ENCODE measurements around the gene FLRT2. TPM values are rescaled to one million over a fixed set of nuclear protein-coding genes. Genes with fewer than 3 reads are reported as not detected.

Gene FLRT2
- total and polyA plus RNA-seq, 2 of the 4 experiments (the other 2 are of a cell fraction), result 10.2 to 13.1 TPM

DNA sequence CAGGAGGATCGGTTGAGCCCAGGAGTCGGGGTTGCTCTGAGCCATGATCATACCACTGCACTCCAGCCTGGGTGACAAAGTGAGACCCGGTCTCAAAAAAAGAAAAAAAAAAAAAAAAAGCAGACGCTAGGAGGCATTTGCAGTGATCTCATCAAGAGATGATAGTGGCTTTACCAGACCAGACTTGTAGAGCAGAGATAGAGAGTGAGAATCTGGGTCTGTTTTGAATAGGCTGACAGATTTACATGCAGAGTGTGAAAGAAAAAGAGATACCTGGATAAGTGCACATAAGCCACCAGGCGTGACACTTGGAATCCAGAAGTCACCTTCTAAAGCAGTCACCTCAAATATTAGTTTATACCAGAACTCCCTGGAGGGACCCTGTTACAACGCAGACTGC is 21.1 kb upstream of the FLRT2 start:
- Histone ChIP-seq H2AK5ac (ENCODE audit: low read depth, low read length) (no peak overlapping the region), H3K9me3 (ENCODE audit: control insufficient read depth, insufficient read depth, low read length) (no peaks in the 10 kb centered on the region), H3K27me3 (ENCODE audit: control insufficient read depth, insufficient read depth, low read length) (no peaks in the 10 kb centered on the region), H2BK20ac (ENCODE audit: low read depth, low read length) (no peak overlapping the region), H3K4me2 (ENCODE audit: low read depth, low read length) (no peak overlapping the region), H3K79me1 (ENCODE audit: low read depth in 1 of 2, low read length in 2 of 2) (no peaks in the 10 kb centered on the region), H3K36me3 (ENCODE audit: control insufficient read depth, insufficient read depth, low read length) (no peaks in the 10 kb centered on the region), H3K4me1 (ENCODE audit: control insufficient read depth, insufficient read depth, low read length) (no peaks in the 10 kb centered on the region), H2BK120ac (ENCODE audit: low read depth, low read length) (no peak overlapping the region), H2AK9ac (replicated peaks; ENCODE audit: low read depth, low read length, poor library complexity) (no peak overlapping the region), H3K9me1 (ENCODE audit: insufficient read depth, low read length) (no peaks in the 10 kb centered on the region), H4K5ac (ENCODE audit: low read depth, low read length) (no peak overlapping the region), H2AFZ (replicated peaks; ENCODE audit: low read length, poor library complexity) (no peak overlapping the region), H3K4me3 (ENCODE audit: insufficient read depth, low read depth, low read length) (no peak overlapping the region), H4K8ac (ENCODE audit: low read depth in 2 of 2, low read length in 2 of 2) (no peak overlapping the region), H3K27ac (ENCODE audit: insufficient read depth, low read length) (no peak overlapping the region), H3K23ac (ENCODE audit: low read depth, low read length) (no peak overlapping the region), H2BK15ac (ENCODE audit: low read depth, low read length) (no peak overlapping the region), H3K9ac (ENCODE audit: low read depth, low read length) (no peak overlapping the region), H3K14ac (replicated peaks; ENCODE audit: low read depth, low read length) (no peak overlapping the region), H4K20me1 (ENCODE audit: insufficient read depth, low read length) (no peaks in the 10 kb centered on the region), H3K56ac (ENCODE audit: extremely low read depth, insufficient read depth, low read length) (no peak overlapping the region), H3K4ac (ENCODE audit: low read depth, low read length) (no peak overlapping the region), H2BK5ac (ENCODE audit: low read depth, low read length, poor library complexity, severe bottlenecking) (no peak overlapping the region), H4K91ac (ENCODE audit: insufficient read depth, low read depth, low read length) (no peak overlapping the region), H3K18ac (ENCODE audit: low read depth, low read length) (no peak overlapping the region)
- ATAC-seq (ENCODE audit: low read depth) (no peak), DNase-seq (no peak)
- intact Hi-C loops (cut with micrococcal nuclease) (no loop called here), dilution Hi-C loops (cut with HindIII; ENCODE audit: low sequenced_read_pairs, unreplicated experiment) (no loop called here), in situ Hi-C loops (cut with MboI; ENCODE audit: low sequenced_read_pairs) (no loop called here)
- TF ChIP-seq CEBPB (IDR thresholded peaks at IDR 0.05; ENCODE audit: low read depth, low read length) (no peak), SMC3 (IDR thresholded peaks at IDR 0.05; ENCODE audit: low read depth, low read length) (no peak), NFE2L2 (IDR thresholded peaks at IDR 0.05; ENCODE audit: low read depth, low read length) (no peak), MAFK (IDR thresholded peaks at IDR 0.05; ENCODE audit: low read depth, low read length) (no peak), MAZ (IDR thresholded peaks at IDR 0.05; ENCODE audit: borderline replicate concordance, low read depth, low read length) (no peak), RFX5 (IDR thresholded peaks at IDR 0.05; ENCODE audit: low read depth, low read length) (no peak), RCOR1 (IDR thresholded peaks at IDR 0.05; ENCODE audit: insufficient replicate concordance, low read length) (no peak), BHLHE40 (IDR thresholded peaks at IDR 0.05; ENCODE audit: low read depth, low read length) (no peak), POLR2A (IDR thresholded peaks at IDR 0.05; ENCODE audit: low read depth, low read length) (no peak), CHD1 (IDR thresholded peaks at IDR 0.05; ENCODE audit: low read depth, low read length) (no peak), RAD21 (IDR thresholded peaks at IDR 0.05; ENCODE audit: low read length) (no peak), MXI1 (IDR thresholded peaks at IDR 0.05; ENCODE audit: borderline replicate concordance, low read depth, low read length) (no peak), FOS (IDR thresholded peaks at IDR 0.05; ENCODE audit: low read depth, low read length) (no peak)
- TF ChIP-seq, protein P1, sequence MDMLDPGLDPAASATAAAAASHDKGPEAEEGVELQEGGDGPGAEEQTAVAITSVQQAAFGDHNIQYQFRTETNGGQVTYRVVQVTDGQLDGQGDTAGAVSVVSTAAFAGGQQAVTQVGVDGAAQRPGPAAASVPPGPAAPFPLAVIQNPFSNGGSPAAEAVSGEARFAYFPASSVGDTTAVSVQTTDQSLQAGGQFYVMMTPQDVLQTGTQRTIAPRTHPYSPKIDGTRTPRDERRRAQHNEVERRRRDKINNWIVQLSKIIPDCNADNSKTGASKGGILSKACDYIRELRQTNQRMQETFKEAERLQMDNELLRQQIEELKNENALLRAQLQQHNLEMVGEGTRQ (IDR thresholded peaks at IDR 0.05; ENCODE audit: low read depth, low read length), result no peak
- TF ChIP-seq, protein P2, sequence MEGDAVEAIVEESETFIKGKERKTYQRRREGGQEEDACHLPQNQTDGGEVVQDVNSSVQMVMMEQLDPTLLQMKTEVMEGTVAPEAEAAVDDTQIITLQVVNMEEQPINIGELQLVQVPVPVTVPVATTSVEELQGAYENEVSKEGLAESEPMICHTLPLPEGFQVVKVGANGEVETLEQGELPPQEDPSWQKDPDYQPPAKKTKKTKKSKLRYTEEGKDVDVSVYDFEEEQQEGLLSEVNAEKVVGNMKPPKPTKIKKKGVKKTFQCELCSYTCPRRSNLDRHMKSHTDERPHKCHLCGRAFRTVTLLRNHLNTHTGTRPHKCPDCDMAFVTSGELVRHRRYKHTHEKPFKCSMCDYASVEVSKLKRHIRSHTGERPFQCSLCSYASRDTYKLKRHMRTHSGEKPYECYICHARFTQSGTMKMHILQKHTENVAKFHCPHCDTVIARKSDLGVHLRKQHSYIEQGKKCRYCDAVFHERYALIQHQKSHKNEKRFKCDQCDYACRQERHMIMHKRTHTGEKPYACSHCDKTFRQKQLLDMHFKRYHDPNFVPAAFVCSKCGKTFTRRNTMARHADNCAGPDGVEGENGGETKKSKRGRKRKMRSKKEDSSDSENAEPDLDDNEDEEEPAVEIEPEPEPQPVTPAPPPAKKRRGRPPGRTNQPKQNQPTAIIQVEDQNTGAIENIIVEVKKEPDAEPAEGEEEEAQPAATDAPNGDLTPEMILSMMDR (conservative IDR thresholded peaks at IDR 0.05; ENCODE audit: low read depth, low read length), result no peak
- TF ChIP-seq, protein P3, sequence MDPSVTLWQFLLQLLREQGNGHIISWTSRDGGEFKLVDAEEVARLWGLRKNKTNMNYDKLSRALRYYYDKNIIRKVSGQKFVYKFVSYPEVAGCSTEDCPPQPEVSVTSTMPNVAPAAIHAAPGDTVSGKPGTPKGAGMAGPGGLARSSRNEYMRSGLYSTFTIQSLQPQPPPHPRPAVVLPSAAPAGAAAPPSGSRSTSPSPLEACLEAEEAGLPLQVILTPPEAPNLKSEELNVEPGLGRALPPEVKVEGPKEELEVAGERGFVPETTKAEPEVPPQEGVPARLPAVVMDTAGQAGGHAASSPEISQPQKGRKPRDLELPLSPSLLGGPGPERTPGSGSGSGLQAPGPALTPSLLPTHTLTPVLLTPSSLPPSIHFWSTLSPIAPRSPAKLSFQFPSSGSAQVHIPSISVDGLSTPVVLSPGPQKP (IDR thresholded peaks at IDR 0.05; ENCODE audit: borderline replicate concordance, low read depth, low read length), result no peak
- ChIA-PET CTCF (interaction anchor here (0.6 kb wide), 2 partner anchors 28 to 1200 kb away, joined by 3 to 4 read pairs; no protein-coding TSS in a partner anchor), POLR2A (ENCODE audit: unreplicated experiment) (interaction anchor here (0.6 kb wide), 1 partner anchor 16 kb away, joined by 17 read pairs; no protein-coding TSS in a partner anchor)
- 100% methylated on average over 1 of the region's 6 CpGs; no CpG with 5 or more reads in 1 of the 2 experiments for WGBS, 2 experiments (ENCODE audit: extremely low coverage in 2 of 2, insufficient read length in 1 of 2)
- BruUV-seq (replicated peaks), result no TSS peak
